HUES6 (cell line): ENCODE data around the gene CAPN15.

Experiments
- H3K27ac ChIP-seq: 2 replicates; pipeline ENCODE4 v1.7.0; 2013; ENCODE audit warnings: low read depth, mild to moderate bottlenecking, low read length, inconsistent platforms
- H3K27me3 ChIP-seq: 2 replicates; pipeline ENCODE4 v1.6.1; 2013; ENCODE audit warnings: low read length; ENCODE audit not compliant: control insufficient read depth, insufficient read depth
- H3K36me3 ChIP-seq: 2 replicates; pipeline ENCODE4 v1.6.1; 2013; ENCODE audit warnings: low read length; ENCODE audit not compliant: control insufficient read depth, insufficient read depth
- H3K4me1 ChIP-seq: 2 replicates; pipeline ENCODE4 v1.6.1; 2013; ENCODE audit warnings: low read length; ENCODE audit not compliant: control insufficient read depth, insufficient read depth
- H3K4me3 ChIP-seq: 2 replicates; pipeline ENCODE4 v1.5.1; 2013; ENCODE audit warnings: low read depth, low read length
- H3K9ac ChIP-seq: one replicate; pipeline ENCODE4 v1.6.1; 2013; ENCODE audit warnings: mild to moderate bottlenecking, low read length
- H3K9me3 ChIP-seq: 2 replicates; pipeline ENCODE4 v1.6.1; 2013; ENCODE audit warnings: low read depth, low read length; ENCODE audit not compliant: control insufficient read depth, insufficient read depth

The CAPN15 gene

GRCh38 chr16:528111-529011 is 849 bp downstream of the CAPN15 start:
- H3K9ac ChIP-seq, result peak overlapping the region; percentile 88
- no peaks in the 10 kb centered on the region for H3K27me3 ChIP-seq
- H3K4me1 ChIP-seq, result peaks cover 30% of the 10 kb centered on the region
- H3K4me3 ChIP-seq, result peak overlapping the region; percentile 90
- peaks cover 11% of the 10 kb centered on the region; the same call in 1 of the 2 replicates for H3K36me3 ChIP-seq
- H3K27ac ChIP-seq, result no peak overlapping the region
- H3K9me3 ChIP-seq, result no peaks in the 10 kb centered on the region

GRCh38 chr16:529012-529575 is 1.6 kb downstream of the CAPN15 start:
- no peak overlapping the region for H3K27ac ChIP-seq
- peaks cover 33% of the 10 kb centered on the region for H3K4me1 ChIP-seq
- H3K9ac ChIP-seq, result peak overlapping the region; percentile 88
- H3K9me3 ChIP-seq, result no peaks in the 10 kb centered on the region
- H3K4me3 ChIP-seq, result peak overlapping the region; percentile 90
- no peaks in the 10 kb centered on the region for H3K27me3 ChIP-seq
- peaks cover 11% of the 10 kb centered on the region; the same call in 1 of the 2 replicates for H3K36me3 ChIP-seq

GRCh38 chr16:530111-530817 is 2.8 kb downstream of the CAPN15 start:
- Histone ChIP-seq H3K27ac (no peak overlapping the region), H3K9me3 (no peaks in the 10 kb centered on the region), H3K4me3 (no peak overlapping the region), H3K4me1 (peaks cover 32% of the 10 kb centered on the region), H3K27me3 (no peaks in the 10 kb centered on the region), H3K36me3 (peaks cover 11% of the 10 kb centered on the region; the same call in 1 of the 2 replicates), H3K9ac (no peak overlapping the region)

- H3K27me3 ChIP-seq, result no peaks in the 10 kb centered on the region
- H3K4me1 ChIP-seq, result peaks cover 19% of the 10 kb centered on the region
- no peaks in the 10 kb centered on the region for H3K9me3 ChIP-seq
- H3K4me3 ChIP-seq, result no peak overlapping the region
- H3K9ac ChIP-seq, result no peak overlapping the region
- H3K27ac ChIP-seq, result no peak overlapping the region
- H3K36me3 ChIP-seq, result peaks cover 14% of the 10 kb centered on the region
Measured at GRCh38 chr16:531494-532125, 4.1 kb downstream of the CAPN15 start.

- H3K9me3 ChIP-seq, result no peaks in the 10 kb centered on the region
- H3K9ac ChIP-seq, result no peak overlapping the region
- H3K27ac ChIP-seq, result no peak overlapping the region
- no peaks in the 10 kb centered on the region for H3K27me3 ChIP-seq
- H3K4me3 ChIP-seq, result no peak overlapping the region
- H3K4me1 ChIP-seq, result peaks cover 19% of the 10 kb centered on the region
- peaks cover 22% of the 10 kb centered on the region for H3K36me3 ChIP-seq
Measured at GRCh38 chr16:533391-534123, 6.0 kb downstream of the CAPN15 start.

- no peak overlapping the region for H3K9ac ChIP-seq
- peaks cover 13% of the 10 kb centered on the region for H3K4me1 ChIP-seq
- no peaks in the 10 kb centered on the region for H3K9me3 ChIP-seq
- no peaks in the 10 kb centered on the region for H3K27me3 ChIP-seq
- H3K4me3 ChIP-seq, result no peak overlapping the region
- peaks cover 22% of the 10 kb centered on the region for H3K36me3 ChIP-seq
- H3K27ac ChIP-seq, result no peak overlapping the region
Measured at GRCh38 chr16:534135-534534, 6.6 kb downstream of the CAPN15 start.

- Histone ChIP-seq H3K36me3 (peaks cover 16% of the 10 kb centered on the region), H3K27me3 (no peaks in the 10 kb centered on the region), H3K4me1 (peaks cover 5% of the 10 kb centered on the region; the same call in 1 of the 2 replicates), H3K9me3 (no peaks in the 10 kb centered on the region), H3K9ac (no peak overlapping the region), H3K27ac (no peak overlapping the region), H3K4me3 (no peak overlapping the region)
Measured at GRCh38 chr16:534856-535445, 7.4 kb downstream of the CAPN15 start.

GRCh38 chr16:535446-536405 is 8.2 kb downstream of the CAPN15 start:
- Histone ChIP-seq H3K27me3 (no peaks in the 10 kb centered on the region), H3K9me3 (no peaks in the 10 kb centered on the region), H3K9ac (no peak overlapping the region), H3K36me3 (peaks cover 14% of the 10 kb centered on the region), H3K27ac (0 out of 2 replicates have a peak overlapping the region, but pooled peaks have one; percentile 30), H3K4me1 (peaks cover 5% of the 10 kb centered on the region; the same call in 1 of the 2 replicates), H3K4me3 (no peak overlapping the region)

- Histone ChIP-seq H3K9me3 (no peaks in the 10 kb centered on the region), H3K27ac (no peak overlapping the region), H3K27me3 (no peaks in the 10 kb centered on the region), H3K4me1 (peaks cover 5% of the 10 kb centered on the region; the same call in 1 of the 2 replicates), H3K4me3 (no peak overlapping the region), H3K9ac (no peak overlapping the region), H3K36me3 (peaks cover 17% of the 10 kb centered on the region)
Measured at GRCh38 chr16:536746-537145, 9.2 kb downstream of the CAPN15 start.
